ENCODE measurements around the gene TOR1AIP2.

The TOR1AIP2 gene

GRCh38 chr1:179877586-179878265 lies at the start of gene TOR1AIP2:
Gene TOR1AIP2 (minus strand): TSS chr1:179877803. CDS start chr1:179852665, 25,138 bp downstream.
- no peak for TF ChIP-seq EZH2phosphoT487 (IDR thresholded peaks at IDR 0.05; ENCODE audit: low read depth)
- no peak for TF ChIP-seq CTCF (IDR thresholded peaks at IDR 0.05; ENCODE audit: low read depth, low read length)
- peak within 1 kb of the TSS; percentile 59 for H3K4me2 ChIP-seq (ENCODE audit: low read length)
- peaks cover 58% of the 10 kb centered on the region for H3K79me2 ChIP-seq (ENCODE audit: low read length)
- peaks cover 13% of the 10 kb centered on the region for H4K20me1 ChIP-seq (ENCODE audit: insufficient read depth, low read length)
- no peaks in the 10 kb centered on the region for H3K9me3 ChIP-seq (ENCODE audit: insufficient read depth, low read length)
- H3K36me3 ChIP-seq (replicated peaks; ENCODE audit: low read depth, low read length), result peaks cover 25% of the 10 kb centered on the region
- peak within 1 kb of the TSS; percentile 66 for H2AFZ ChIP-seq (ENCODE audit: low read depth, low read length)
- peak within 1 kb of the TSS; percentile 70 for H3K9ac ChIP-seq (ENCODE audit: low read length)
- H3K27ac ChIP-seq (ENCODE audit: low read length), result peak within 1 kb of the TSS; percentile 22
- H3K4me1 ChIP-seq (ENCODE audit: low read length), result peaks cover 38% of the 10 kb centered on the region
- H3K27me3 ChIP-seq (ENCODE audit: low read depth, low read length), result no peaks in the 10 kb centered on the region
- H3K4me3 ChIP-seq (ENCODE audit: low read length), result peak within 1 kb of the TSS; percentile 77

- no peak overlapping the region for H3K27ac ChIP-seq (ENCODE audit: low read length)
- no peak overlapping the region for H3K4me3 ChIP-seq (ENCODE audit: low read length)
- no peak overlapping the region for H3K9ac ChIP-seq (ENCODE audit: low read length)
- TF ChIP-seq CTCF (IDR thresholded peaks at IDR 0.05; ENCODE audit: low read depth, low read length) (no peak), EZH2phosphoT487 (IDR thresholded peaks at IDR 0.05; ENCODE audit: low read depth) (no peak)
- H3K4me2 ChIP-seq (ENCODE audit: low read length), result no peak overlapping the region
- no peak overlapping the region for H2AFZ ChIP-seq (ENCODE audit: low read depth, low read length)
- no peaks in the 10 kb centered on the region for H3K9me3 ChIP-seq (ENCODE audit: insufficient read depth, low read length)
- H3K36me3 ChIP-seq (replicated peaks; ENCODE audit: low read depth, low read length), result no peaks in the 10 kb centered on the region
- no peaks in the 10 kb centered on the region for H3K79me2 ChIP-seq (ENCODE audit: low read length)
- H3K4me1 ChIP-seq (ENCODE audit: low read length), result peaks cover 28% of the 10 kb centered on the region
- no peaks in the 10 kb centered on the region for H4K20me1 ChIP-seq (ENCODE audit: insufficient read depth, low read length)
- no peaks in the 10 kb centered on the region for H3K27me3 ChIP-seq (ENCODE audit: low read depth, low read length)
Observed at GRCh38 chr1:179926850-179927205, 49.2 kb upstream of the TOR1AIP2 start.

- Histone ChIP-seq H3K27me3 (ENCODE audit: low read depth, low read length) (no peaks in the 10 kb centered on the region), H4K20me1 (ENCODE audit: insufficient read depth, low read length) (no peaks in the 10 kb centered on the region), H3K27ac (ENCODE audit: low read length) (no peak overlapping the region), H2AFZ (ENCODE audit: low read depth, low read length) (no peak overlapping the region), H3K4me3 (ENCODE audit: low read length) (no peak overlapping the region), H3K4me2 (ENCODE audit: low read length) (no peak overlapping the region), H3K36me3 (replicated peaks; ENCODE audit: low read depth, low read length) (no peaks in the 10 kb centered on the region), H3K4me1 (ENCODE audit: low read length) (peaks cover 28% of the 10 kb centered on the region), H3K79me2 (ENCODE audit: low read length) (no peaks in the 10 kb centered on the region), H3K9ac (ENCODE audit: low read length) (no peak overlapping the region), H3K9me3 (ENCODE audit: insufficient read depth, low read length) (no peaks in the 10 kb centered on the region)
- TF ChIP-seq EZH2phosphoT487 (IDR thresholded peaks at IDR 0.05; ENCODE audit: low read depth) (no peak), CTCF (IDR thresholded peaks at IDR 0.05; ENCODE audit: low read depth, low read length) (no peak)
Observed at GRCh38 chr1:179925922-179926849, 48.6 kb upstream of the TOR1AIP2 start.

- no peak for TF ChIP-seq CTCF (IDR thresholded peaks at IDR 0.05; ENCODE audit: low read depth, low read length)
- TF ChIP-seq EZH2phosphoT487 (IDR thresholded peaks at IDR 0.05; ENCODE audit: low read depth), result no peak
- Histone ChIP-seq H3K27me3 (ENCODE audit: low read depth, low read length) (no peaks in the 10 kb centered on the region), H3K36me3 (replicated peaks; ENCODE audit: low read depth, low read length) (no peaks in the 10 kb centered on the region), H3K9me3 (ENCODE audit: insufficient read depth, low read length) (no peaks in the 10 kb centered on the region), H3K4me3 (ENCODE audit: low read length) (no peak overlapping the region), H4K20me1 (ENCODE audit: insufficient read depth, low read length) (no peaks in the 10 kb centered on the region), H3K4me2 (ENCODE audit: low read length) (no peak overlapping the region), H3K9ac (ENCODE audit: low read length) (no peak overlapping the region), H2AFZ (ENCODE audit: low read depth, low read length) (no peak overlapping the region), H3K4me1 (ENCODE audit: low read length) (peaks cover 25% of the 10 kb centered on the region), H3K79me2 (ENCODE audit: low read length) (no peaks in the 10 kb centered on the region), H3K27ac (ENCODE audit: low read length) (no peak overlapping the region)
Observed at GRCh38 chr1:179925302-179925701, 47.7 kb upstream of the TOR1AIP2 start.
